Transverse colon (tissue), 4 donors: ENCODE results near the gene TRABD2A.

Source experiments
- CTCF ChIP-seq, 5 experiments: fragments of 200-600 bp in 3 of 5; fragments of 450-650 bp in 2 of 5; sonication (generic) in 3 of 5; IDR thresholded peaks; 1 replicate in 2 of 5; 2 replicates in 3 of 5; pipeline ENCODE4 v1.5.1; 2016 to 2017; ENCODE audit warnings: antibody characterized with exemption in 5 of 5, inconsistent platforms in 3 of 5, mild to moderate bottlenecking in 2 of 5, moderate library complexity in 1 of 5
- POLR2A ChIP-seq: fragments of 450-650 bp; IDR thresholded peaks from one replicate; pipeline ENCODE4 v1.6.1; 2016; ENCODE audit warnings: antibody characterized with exemption, mild to moderate bottlenecking, moderate library complexity
- POLR2AphosphoS5 ChIP-seq, 3 donors: sonication (generic); formaldehyde crosslinking; IDR thresholded peaks; one replicate each; pipeline ENCODE4 v1.6.1; 2016; ENCODE audit warnings: antibody characterized with exemption in 3 of 3

DNA sequence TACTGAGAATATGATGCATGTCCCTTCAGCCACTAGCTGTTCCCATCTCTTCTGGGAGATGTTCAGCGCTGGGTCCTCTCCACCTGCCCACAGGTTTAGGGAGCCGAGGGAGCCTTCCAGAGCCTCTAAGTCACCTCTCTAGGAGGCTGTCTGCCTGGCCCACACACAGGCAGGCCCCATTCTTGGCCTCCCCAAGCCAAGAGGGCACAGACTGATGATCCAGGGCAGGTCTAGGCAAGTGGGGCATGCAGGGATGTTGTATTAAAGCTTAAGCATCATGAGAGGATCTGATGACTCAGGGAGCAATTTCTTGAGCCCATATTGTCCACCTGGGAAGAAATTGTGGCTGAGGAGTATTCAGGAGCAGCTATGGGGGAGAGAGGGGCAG, 44.4 kb upstream of the TRABD2A start:
- TF ChIP-seq CTCF (IDR thresholded peaks at IDR 0.05), result no peak
- no peak for TF ChIP-seq POLR2A
- TF ChIP-seq POLR2AphosphoS5 (IDR thresholded peaks at IDR 0.05), result no peak
